Activated CD8-positive, alpha-beta memory T cell treated with anti-CD3 and anti-CD28 coated beads, Interleukin-2, amount 50 U/mL, for 4 hours (primary cell): ENCODE data around the gene SLC16A4.

Source experiments
- DNase-seq: peaks from one replicate; pipeline ENCODE4 v3.0.0-alpha.2; 2020

SLC16A4 gene

DNA sequence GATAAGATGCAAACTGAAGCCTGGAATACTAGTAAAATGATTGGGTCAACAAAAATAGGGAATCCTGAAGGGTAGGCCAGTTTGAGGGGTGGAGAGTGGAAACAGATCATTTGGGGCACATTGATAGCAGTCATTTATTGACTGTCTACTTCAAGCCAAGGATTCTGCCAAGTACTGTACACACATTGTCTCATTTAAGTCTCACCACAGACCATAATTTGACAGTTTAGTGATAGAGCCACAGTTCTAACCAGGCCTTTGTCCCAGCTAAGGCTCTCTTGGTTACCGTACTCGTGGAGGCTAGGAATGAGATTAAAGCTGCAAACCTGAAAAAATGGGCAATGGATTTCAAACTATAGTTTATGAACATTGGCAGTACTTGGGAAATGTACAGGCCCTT is 40.5 kb downstream of the SLC16A4 start:
- DNase-seq: no peak

DNA sequence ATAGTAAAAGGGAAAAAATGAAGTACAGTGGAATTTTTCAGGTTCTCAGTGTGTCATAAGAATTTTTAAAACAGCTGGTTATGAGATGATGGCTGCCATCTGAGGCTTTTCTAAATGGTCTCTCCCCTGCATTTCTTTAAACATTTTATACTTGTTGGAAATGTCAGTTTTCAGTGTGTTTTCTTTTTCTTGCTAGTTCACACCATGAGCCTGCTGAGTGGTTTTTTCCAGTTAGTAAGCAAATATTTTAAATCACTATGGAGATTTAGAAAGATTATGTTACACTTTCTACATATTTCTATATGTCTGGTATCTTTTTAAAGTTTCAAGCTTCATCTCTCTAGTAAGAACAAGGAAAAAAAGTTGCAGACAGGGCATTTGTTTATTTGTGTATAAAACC is 42.1 kb downstream of the SLC16A4 start:
- DNase-seq: no peak

DNA sequence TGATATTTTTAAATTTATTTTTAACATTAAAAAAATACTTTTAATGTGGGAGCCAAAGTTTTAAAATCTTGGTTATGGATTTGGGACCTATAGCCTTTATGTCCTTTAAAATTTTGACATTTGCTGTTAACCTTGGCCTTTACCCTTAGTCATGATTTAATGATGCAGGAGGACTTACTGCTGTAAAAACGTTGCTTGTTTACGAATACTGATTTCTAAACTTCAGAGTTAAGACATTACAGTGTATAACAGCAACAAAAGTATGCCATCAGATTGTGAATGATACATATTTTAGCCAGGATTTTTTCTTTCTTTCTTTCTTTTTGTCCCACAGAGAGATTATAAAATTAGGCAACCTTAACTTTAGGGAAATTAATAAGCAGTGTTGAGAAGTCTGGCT is 42.8 kb downstream of the SLC16A4 start:
- no peak for DNase-seq

DNA sequence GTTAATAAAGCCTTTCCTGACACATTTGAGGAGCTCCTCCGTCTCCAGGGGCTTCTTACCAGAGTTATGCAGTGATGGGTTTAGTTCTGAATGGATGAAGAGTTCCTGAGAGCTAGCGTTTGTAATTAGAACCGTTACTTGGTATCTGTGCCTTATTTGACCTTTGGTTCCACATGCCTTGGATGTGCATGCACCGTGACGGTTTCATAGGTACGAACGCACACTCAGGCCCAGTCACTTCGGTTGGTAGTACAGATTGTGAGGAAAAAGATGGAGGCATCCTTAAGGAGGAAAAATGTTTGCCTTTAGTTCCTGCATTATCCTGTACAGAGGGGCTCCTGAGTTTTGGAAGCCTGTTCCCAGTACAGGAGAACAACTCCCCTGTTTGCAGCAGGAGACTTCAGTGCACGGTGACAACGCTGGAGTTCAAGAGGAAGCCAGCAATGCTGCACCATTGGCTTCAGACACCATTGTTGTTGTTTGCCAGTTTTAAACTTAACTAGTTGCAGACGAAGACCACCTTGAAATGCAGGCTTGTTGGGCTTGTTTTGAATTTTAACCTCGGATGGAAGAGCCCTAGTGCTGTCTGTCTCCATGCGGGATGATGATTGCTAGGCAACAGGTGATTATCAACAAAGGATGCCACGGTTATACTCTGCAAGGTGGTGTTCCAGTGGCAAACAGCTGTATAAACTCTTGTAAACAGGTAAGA is 43.5 kb downstream of the SLC16A4 start:
- no peak for DNase-seq

DNA sequence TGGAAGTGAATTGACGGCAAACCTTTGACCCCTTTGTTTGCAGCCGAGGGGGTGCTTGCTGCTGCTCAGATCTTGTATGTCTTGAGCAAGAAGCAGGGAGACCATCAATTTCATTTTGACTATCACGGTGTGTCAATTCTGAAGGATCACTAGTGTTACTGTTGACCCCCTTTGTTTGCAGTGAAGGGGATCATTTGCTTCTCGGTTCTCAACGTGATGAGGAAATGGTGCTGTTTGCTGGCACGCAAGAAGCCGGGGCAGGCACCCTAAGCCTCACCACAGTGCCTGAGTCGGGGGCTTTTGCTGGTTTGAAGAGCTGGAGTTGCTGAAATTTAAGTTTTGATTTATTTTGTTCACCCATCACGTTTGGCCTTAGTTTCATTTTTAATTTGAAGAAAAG is 44.1 kb downstream of the SLC16A4 start:
- DNase-seq: no peak

DNA sequence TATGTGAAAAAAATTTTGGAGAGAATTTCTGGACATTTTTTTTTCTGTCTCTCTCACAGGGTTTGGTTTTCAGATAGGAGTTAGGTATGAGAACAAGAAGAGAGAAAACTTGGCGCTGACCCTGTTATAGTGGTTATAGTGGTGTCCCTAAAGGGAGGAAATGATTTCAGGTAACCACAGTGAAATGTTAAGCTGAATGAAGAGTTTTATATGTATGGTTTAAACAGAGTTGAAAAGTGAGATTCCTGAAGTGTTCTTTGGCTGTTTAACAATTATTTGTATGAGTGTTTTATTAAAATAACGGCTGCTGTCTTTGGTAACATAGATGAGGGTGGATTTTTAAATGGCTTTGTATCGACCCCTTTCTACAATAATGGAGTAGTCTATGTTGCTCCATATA is 45.3 kb downstream of the SLC16A4 start:
- no peak for DNase-seq

DNA sequence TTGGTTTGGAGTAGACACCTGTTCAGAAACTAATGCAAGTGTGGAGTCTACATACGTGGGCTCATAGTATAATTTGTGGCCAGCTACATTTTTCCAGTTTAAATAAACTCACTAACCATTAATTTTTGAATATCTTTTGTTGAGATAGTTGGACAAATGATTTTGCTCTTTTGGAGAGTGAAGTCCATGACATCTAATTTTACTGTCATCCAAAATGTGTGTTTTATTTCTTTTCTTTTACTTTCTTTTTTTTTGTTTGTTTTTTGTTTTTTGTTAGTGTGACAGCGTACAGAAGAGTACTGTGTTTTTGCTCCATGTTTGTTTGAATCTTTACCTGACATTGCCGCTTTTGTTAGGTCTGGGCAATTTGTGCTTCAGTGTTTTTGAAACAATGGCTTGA is 46.7 kb downstream of the SLC16A4 start:
- DNase-seq: no peak

DNA sequence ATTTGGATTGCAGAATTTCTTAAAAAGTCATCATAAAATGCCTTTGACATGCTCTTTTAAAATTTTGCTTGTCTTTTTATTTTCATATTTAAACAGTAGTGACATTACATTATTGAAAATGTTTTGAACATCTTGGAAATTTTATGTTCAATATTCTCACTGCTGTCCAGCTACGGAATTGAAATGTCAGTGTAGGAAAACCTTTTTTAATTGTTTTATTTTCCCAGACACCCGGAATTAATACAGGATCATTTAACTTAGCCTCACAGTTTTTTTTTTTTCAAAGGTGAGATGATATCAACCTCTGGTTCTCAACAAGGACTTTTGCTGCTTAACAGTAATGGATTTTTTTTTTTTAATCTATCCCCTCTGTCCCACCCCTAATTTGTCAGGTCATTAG is 47.6 kb downstream of the SLC16A4 start:
- no peak for DNase-seq

DNA sequence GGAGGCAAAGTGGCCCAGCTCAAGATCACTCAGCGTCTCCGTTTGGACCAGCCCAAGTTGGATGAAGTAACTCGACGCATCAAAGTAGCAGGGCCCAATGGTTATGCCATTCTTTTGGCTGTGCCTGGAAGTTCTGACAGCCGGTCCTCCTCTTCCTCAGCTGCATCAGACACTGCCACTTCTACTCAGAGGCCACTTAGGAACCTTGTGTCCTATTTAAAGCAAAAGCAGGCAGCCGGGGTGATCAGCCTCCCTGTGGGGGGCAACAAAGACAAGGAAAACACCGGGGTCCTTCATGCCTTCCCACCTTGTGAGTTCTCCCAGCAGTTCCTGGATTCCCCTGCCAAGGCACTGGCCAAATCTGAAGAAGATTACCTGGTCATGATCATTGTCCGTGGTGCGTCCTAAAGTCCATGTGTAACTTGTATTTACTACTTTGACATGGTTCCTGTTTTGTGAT is 48.9 kb downstream of the SLC16A4 start:
- no peak for DNase-seq

DNA sequence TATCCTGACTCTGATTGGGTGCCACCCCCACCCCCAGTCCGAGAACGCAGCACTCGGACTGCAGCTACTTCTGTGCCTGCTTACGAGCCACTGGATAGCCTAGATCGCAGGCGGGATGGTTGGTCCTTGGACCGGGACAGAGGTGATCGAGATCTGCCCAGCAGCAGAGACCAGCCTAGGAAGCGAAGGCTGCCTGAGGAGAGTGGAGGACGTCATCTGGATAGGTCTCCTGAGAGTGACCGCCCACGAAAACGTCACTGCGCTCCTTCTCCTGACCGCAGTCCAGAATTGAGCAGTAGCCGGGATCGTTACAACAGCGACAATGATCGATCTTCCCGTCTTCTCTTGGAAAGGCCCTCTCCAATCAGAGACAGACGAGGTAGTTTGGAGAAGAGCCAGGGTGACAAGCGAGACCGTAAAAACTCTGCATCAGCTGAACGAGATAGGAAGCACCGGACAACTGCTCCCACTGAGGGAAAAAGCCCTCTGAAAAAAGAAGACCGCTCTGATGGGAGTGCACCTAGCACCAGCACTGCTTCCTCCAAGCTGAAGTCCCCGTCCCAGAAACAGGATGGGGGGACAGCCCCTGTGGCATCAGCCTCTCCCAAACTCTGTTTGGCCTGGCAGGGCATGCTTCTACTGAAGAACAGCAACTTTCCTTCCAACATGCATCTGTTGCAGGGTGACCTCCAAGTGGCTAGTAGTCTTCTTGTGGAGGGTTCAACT is 49.5 kb downstream of the SLC16A4 start:
- DNase-seq: no peak

DNA sequence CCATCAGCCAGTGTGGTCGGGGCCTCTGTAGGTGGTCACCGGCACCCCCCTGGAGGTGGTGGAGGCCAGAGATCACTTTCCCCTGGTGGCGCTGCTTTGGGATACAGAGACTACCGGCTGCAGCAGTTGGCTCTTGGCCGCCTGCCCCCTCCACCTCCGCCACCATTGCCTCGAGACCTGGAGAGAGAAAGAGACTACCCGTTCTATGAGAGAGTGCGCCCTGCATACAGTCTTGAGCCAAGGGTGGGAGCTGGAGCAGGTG is 50.7 kb downstream of the SLC16A4 start:
- peak; percentile 27 for DNase-seq

DNA sequence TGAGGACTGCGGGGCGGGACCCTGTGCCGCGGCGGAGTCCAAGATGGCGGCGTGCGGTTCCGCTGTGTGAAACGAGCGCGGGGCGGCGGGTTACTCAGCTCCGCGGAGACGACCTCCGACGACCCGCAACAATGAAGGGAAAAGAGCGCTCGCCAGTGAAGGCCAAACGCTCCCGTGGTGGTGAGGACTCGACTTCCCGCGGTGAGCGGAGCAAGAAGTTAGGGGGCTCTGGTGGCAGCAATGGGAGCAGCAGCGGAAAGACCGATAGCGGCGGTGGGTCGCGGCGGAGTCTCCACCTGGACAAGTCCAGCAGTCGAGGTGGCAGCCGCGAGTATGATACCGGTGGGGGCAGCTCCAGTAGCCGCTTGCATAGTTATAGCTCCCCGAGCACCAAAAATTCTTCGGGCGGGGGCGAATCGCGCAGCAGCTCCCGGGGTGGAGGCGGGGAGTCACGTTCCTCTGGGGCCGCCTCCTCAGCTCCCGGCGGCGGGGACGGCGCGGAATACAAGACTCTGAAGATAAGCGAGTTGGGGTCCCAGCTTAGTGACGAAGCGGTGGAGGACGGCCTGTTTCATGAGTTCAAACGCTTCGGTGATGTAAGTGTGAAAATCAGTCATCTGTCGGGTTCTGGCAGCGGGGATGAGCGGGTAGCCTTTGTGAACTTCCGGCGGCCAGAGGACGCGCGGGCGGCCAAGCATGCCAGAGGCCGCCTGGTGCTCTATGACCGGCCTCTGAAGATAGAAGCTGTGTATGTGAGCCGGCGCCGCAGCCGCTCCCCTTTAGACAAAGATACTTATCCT is 51.2 kb downstream of the SLC16A4 start:
- peak; percentile 59 for DNase-seq

DNA sequence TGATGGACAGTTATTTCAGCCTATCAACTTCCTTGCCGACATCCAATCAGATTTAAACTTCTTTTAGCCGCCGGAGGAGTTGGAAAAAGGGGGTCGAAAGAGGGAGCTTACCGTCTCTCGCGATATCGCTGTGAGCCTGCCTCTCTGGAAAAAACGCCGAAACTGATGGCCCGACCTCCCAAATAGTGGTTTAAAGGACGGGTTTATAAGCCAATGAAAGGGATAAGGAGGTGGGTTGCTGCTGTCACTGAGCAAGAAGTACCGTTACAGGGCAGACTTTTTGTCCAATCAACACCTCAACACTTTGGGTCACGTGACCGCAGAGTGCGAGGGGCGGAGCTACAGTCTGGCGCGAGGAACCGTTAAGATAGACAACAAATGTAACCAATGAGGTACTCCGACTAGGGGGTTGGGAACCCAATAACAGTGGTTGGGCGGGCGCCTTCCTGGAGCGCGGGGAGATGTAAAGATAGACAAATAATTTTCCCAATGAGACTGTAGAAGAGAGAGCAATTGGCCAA is 51.9 kb downstream of the SLC16A4 start, which contains the start of gene RBM15:
RBM15 (plus strand) TSS at position 492 of the 521 bp plus-strand sequence; CDS start at position 521, 29 bp downstream.
- DNase-seq: peak; percentile 95

DNA sequence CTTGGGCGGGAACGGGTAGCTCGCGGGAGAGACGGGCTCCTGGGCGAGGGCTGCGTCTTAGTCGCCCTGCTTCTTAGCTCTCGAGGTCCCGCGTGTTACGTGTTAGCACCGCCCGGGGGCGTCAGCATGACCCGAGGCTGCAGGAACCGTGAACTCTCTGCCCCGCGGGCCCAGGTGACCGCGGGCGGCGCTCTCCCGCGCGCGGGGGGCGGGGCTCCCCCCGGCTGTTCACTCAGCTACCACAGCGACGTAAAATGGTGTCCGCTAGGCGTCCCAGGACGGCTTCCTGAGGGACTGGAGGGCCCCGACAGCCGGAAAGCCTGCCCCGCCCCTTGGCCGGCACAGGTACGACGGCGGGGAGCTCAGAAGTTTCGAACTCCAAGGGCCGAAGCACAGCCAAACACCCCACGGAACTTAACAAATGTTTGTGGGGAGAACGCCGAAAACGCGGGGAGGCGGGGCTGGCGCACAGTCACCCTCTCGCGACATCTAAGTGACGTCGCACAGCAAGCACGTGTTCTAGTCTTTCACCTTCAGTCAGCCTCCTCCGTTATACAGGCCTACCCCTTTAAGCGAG is 52.4 kb downstream of the SLC16A4 start:
- DNase-seq: peak; percentile 94

DNA sequence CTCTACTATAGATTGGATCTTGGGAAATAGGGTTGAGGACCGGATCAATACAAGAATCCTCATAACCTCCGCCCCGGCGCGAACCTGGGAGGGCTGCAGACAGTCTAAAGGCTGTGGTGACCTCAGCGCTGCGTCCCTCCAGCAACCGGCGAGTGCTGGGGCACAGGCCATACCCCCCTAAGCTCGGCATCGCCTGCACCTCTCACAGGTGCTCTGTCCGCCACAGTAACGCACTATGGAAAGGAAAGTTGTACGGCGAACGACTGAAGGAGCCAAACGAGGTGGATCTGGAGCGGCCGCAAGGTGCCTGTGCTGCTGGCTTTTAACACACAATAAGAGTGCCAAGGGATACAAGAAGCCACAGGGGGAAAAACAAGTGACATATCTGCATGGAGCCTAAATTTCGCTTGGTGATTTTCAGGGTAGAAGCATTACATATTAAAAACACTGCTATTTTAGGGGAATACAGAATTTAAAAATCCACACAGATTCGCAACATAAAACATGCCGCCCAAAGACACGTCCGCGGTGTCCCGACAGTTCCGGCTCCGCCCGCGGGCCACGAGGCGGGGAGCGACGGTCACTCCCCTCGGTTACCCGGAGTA is 53.0 kb downstream of the SLC16A4 start:
- DNase-seq: peak; percentile 49

DNA sequence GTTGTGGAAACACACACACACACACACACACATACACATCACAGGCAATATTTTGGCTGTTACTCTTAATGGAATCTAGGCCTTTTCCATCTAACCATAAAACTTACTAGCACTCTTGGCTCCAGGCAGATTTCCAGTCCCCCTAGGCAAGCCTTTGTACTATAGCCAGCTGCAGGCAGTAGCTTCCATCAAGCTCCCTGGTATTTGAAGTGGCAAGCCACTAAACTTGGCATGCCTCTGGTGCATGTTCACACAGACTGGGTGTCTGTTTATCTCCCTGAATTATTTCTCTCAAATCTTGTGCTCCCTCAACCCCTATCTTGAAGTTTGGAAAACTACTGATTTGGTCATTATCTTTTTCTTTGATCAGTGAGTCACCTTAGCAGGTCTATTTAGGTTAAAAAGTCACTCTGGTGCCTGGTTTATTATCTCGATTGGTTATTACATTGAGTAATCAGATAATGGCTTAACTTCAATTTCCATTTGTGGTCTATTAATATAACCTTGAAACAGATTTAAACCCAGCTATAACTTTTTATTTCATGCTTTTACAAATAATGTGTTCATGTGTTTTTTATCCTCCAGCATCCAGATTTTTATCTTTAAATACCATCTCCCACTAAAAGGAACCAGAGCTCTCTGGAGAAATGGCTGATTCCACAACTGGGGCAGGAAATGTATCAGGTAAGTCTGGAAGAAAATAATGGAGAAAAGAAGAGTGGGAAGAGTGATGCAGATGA is 54.4 kb downstream of the SLC16A4 start:
- no peak for DNase-seq

DNA sequence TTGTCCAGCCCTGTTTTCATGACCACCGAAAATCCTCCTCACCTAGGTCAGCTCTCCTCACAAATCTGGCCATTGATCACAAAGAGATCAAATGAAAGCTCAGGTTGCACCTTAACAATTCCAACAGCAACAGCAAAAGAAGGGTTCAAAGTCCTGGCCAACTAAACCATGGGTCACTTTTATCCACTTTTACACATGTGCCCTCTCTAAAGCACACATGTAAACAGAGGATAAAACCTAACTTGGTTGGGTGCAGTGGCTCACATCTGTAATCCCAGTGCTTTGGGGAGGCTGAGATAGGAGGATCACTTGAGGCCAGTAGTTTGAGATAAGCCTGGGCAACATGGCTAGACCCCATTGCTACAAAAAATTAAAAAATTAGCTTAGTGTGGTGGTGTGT is 55.6 kb downstream of the SLC16A4 start:
- no peak for DNase-seq

DNA sequence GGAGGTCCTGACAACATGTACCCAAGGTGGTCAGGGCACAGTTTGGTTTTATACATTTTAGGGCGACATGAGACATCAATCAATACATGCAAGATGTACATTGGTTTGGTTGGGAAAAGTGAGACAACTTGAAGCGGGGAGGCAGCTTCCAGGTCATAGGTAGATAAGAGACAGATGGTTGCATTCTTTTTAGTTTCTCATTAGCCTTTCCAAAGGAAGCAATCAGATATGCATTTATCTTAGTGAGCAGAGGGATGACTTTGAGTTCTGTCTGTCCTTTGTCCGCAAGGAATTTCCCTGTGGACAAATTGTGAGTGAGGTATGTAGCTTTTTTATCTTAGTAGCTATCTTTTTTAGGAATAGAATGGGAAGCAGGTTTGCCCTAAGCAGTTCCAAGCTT is 62.1 kb downstream of the SLC16A4 start:
- no peak for DNase-seq

DNA sequence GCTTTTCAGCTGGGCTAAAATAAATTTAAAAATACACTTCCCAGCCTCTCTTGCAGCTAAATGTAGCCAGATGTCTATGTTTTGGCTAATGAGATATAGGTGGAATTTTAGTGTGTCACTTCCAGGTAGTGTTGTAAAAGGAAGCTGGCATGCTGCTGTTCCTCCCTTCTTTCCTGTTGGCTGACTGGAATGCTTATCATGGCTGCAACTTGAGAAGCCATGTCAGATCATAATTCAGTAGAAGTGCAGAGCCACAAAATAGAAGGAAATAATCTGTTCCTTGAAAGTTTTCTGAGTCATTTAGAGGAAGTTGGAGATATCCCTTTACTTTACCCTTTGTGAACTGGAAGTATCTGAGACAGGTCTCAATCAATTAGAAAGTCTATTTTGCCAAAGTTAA is 62.6 kb downstream of the SLC16A4 start:
- DNase-seq: no peak

DNA sequence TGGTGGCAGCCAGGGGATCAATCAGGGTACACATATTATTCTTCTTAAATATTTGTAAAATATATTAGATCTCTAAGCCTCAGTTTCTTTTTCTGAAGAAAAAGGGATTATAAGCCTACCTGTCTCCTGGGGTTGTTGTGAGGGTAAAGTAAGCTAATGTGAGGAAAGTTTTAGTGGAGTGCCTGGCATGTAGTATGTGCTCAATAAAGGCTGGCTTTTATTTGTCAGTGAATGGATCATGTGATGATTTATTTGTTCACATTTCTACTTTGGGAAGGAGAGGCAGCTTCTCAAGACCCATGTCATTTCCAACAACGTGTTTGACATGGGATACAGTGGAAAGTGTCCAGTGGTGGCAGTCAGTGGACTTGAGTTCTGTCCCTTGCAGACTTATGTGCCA is 64.0 kb downstream of the SLC16A4 start:
- DNase-seq: no peak

DNA sequence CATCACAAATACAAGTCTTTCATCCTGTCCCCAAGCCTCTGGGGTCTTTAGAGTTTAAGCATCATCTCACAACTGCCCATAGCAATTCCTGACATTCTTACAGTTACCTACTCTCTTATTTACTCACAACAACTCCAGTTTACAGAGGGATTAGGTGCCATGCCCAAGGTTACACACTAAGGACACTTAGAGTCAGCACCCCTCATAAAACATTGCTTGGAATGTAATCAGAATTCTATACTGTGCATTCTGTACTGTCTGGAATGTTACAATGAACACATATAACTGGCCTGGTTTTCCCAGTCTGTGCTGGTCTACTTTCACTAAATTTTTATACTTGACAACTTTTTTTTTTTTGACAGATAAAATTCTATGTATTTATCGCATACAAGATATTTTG is 66.2 kb downstream of the SLC16A4 start:
- DNase-seq: no peak

DNA sequence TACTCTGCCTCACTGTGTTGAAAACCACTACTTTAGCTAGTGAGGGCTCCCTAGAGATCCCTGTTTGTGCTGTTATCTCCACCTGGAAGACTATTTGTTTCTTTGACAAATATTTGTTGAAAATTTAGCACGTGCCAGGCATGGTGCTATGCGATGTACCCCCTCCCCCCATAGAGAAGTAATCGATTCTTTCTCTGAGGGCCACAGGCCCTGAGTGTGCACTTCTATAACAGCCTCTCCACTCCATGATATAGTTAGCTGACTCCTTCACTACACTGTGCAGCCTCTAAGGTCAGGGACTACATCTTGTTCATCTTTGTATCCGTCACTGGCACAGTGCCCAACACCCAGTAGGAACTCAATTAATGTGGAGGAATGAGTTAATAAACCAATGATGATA is 69.0 kb downstream of the SLC16A4 start:
- DNase-seq: no peak
